CD14-positive monocyte (primary cell): ENCODE measurements around the gene EGLN1. TPM values are rescaled to one million over a fixed set of nuclear protein-coding genes. Genes with fewer than 3 reads are reported as not detected.
A peak's percentile ranks its signal among the peaks of the same experiment; 100 is the strongest.

Experiments
- DNase-seq, 3 donors: peaks; one replicate each; pipeline ENCODE4 v3.0.0-alpha.2; 2011 to 2022
- H2AFZ ChIP-seq: 2 replicates; pipeline ENCODE4 v1.6.0; 2012; ENCODE audit warnings: mild to moderate bottlenecking, low read depth, low read length, inconsistent platforms; ENCODE audit not compliant: insufficient read depth, poor library complexity, severe bottlenecking
- H3K27ac ChIP-seq, 2 donors: 1 replicate in 1 of 2; 2 replicates in 1 of 2; pipeline ENCODE4 v1.5.1; 2012 to 2013; ENCODE audit warnings: low read length in 2 of 2, control low read depth in 1 of 2, inconsistent platforms in 1 of 2, low read depth in 1 of 2, mild to moderate bottlenecking in 1 of 2
- H3K27me3 ChIP-seq, 2 donors: one replicate each; pipeline versions ENCODE4 v1.6.0 to v1.6.1; 2011 to 2013; ENCODE audit warnings: low read length in 2 of 2; ENCODE audit not compliant: control insufficient read depth in 2 of 2, insufficient read depth in 2 of 2
- H3K36me3 ChIP-seq, 2 donors: replicated peaks in 1 of 2; 1 replicate in 1 of 2; 2 replicates in 1 of 2; pipeline versions ENCODE4 v1.5.1 to v1.6.1; 2012 to 2013; ENCODE audit warnings: low read length in 2 of 2, control low read depth in 1 of 2, inconsistent platforms in 1 of 2, mild to moderate bottlenecking in 1 of 2; ENCODE audit not compliant: insufficient read depth in 2 of 2, control insufficient read depth in 1 of 2
- H3K4me1 ChIP-seq, 2 donors: 1 replicate in 1 of 2; 2 replicates in 1 of 2; pipeline versions ENCODE4 v1.5.1 to v1.6.1; 2012 to 2013; ENCODE audit warnings: low read length in 2 of 2, control low read depth in 1 of 2, inconsistent platforms in 1 of 2, mild to moderate bottlenecking in 1 of 2, moderate library complexity in 1 of 2; ENCODE audit not compliant: insufficient read depth in 2 of 2, control insufficient read depth in 1 of 2
- H3K4me2 ChIP-seq: replicated peaks from 2 replicates; pipeline ENCODE3; 2012; ENCODE audit warnings: low read length, moderate library complexity, mild to moderate bottlenecking; ENCODE audit not compliant: poor library complexity, severe bottlenecking; ENCODE audit errors: extremely low read depth
- H3K4me3 ChIP-seq, 3 experiments: fragments of 200-600 bp in 1 of 3; sonication (generic) in 1 of 3; replicated peaks in 1 of 3; 1 replicate in 2 of 3; 2 replicates in 1 of 3; pipeline ENCODE4 v1.5.1; 2011 to 2013; ENCODE audit warnings: low read length in 3 of 3, mild to moderate bottlenecking in 3 of 3, control low read depth in 2 of 3, low read depth in 2 of 3, inconsistent platforms in 1 of 3, moderate library complexity in 1 of 3
- H3K79me2 ChIP-seq: 2 replicates; pipeline ENCODE4 v1.6.0; 2012; ENCODE audit warnings: mild to moderate bottlenecking, control low read depth, inconsistent platforms, low read length, moderate library complexity; ENCODE audit not compliant: insufficient read depth
- H3K9ac ChIP-seq: 2 replicates; pipeline ENCODE4 v1.6.0; 2017; ENCODE audit warnings: low read length, mild to moderate bottlenecking; ENCODE audit not compliant: insufficient read depth, poor library complexity, severe bottlenecking
- H3K9me3 ChIP-seq, 2 donors: replicated peaks in 1 of 2; 1 replicate in 1 of 2; 2 replicates in 1 of 2; pipeline versions ENCODE4 v1.5.1 to v1.6.1; 2012 to 2013; ENCODE audit warnings: low read length in 2 of 2, control low read depth in 1 of 2; ENCODE audit not compliant: control insufficient read depth in 1 of 2, insufficient read depth in 1 of 2
- H4K20me1 ChIP-seq: 2 replicates; pipeline ENCODE4 v1.6.0; 2012; ENCODE audit warnings: mild to moderate bottlenecking, low read length, control low read depth, moderate library complexity; ENCODE audit not compliant: insufficient read depth
- H3K27ac Mint-ChIP-seq, 7 donors: one replicate each; pipeline ENCODE4 v1.8.0; 2020; ENCODE audit warnings: mild to moderate bottlenecking in 7 of 7, mixed read lengths in 7 of 7, moderate library complexity in 6 of 7, inconsistent platforms in 2 of 7
- H3K27me3 Mint-ChIP-seq, 3 donors: one replicate each; pipeline ENCODE4 v1.8.0; 2021 to 2022; ENCODE audit warnings: low read depth in 3 of 3, mild to moderate bottlenecking in 3 of 3, mixed read lengths in 3 of 3, moderate library complexity in 3 of 3, inconsistent platforms in 1 of 3
- H3K36me3 Mint-ChIP-seq, 2 donors: one replicate each; pipeline ENCODE4 v1.8.0; 2020; ENCODE audit warnings: mixed read lengths in 2 of 2, inconsistent platforms in 1 of 2, mild to moderate bottlenecking in 1 of 2
- H3K4me1 Mint-ChIP-seq: one replicate; pipeline ENCODE4 v1.8.0; 2020; ENCODE audit warnings: mild to moderate bottlenecking, mixed read lengths
- H3K4me3 Mint-ChIP-seq, 2 donors: one replicate each; pipeline ENCODE4 v1.8.0; 2020; ENCODE audit warnings: mild to moderate bottlenecking in 2 of 2, mixed read lengths in 2 of 2, moderate library complexity in 1 of 2
- H3K9me3 Mint-ChIP-seq, 7 donors: one replicate each; pipeline ENCODE4 v1.8.0; 2020 to 2022; ENCODE audit warnings: mixed read lengths in 7 of 7, mild to moderate bottlenecking in 6 of 7, moderate library complexity in 6 of 7, inconsistent platforms in 2 of 7
- CTCF ChIP-seq: fragments of 200-600 bp; IDR thresholded peaks from one replicate; pipeline ENCODE4 v1.8.0; 2022; ENCODE audit warnings: antibody characterized with exemption, mild to moderate bottlenecking
- WGBS: methylation state at CpG from one replicate; pipeline ENCODE4 v1.1.5; 2013; ENCODE audit warnings: missing lambda C conversion rate; ENCODE audit not compliant: insufficient coverage; 5-methylcytosine and 5-hydroxymethylcytosine counted together
- intact Hi-C, 2 donors: fragments of 100-400 bp; cut with micrococcal nuclease; formaldehyde crosslinking; loops; one replicate each; pipeline versions ENCODE4 v1.15.0 to v1.15.1; 2023
- polyA plus RNA-seq, 3 donors: library from polyadenylated mRNA; depleted of rRNA in 1 of 3; unstranded in 2 of 3; stranded (reverse) in 1 of 3; fragments of 300-500 nt in 2 of 3; fragments of >200 nt in 1 of 3; fragmentation: Illumina TruSeq in 2 of 3; gene quantifications; 1 replicate in 2 of 3; 2 replicates in 1 of 3; pipeline ENCODE4 v1.2.3, GENCODE V29; 2012 to 2021

Gene EGLN1
- polyA plus RNA-seq, 3 donors, result 12.9 to 27.7 (median 23.1) TPM

GRCh38 chr1:231411036-231411531 lies 11.0 kb downstream of the EGLN1 start:
- H3K27me3 ChIP-seq, result no peaks in the 10 kb centered on the region
- peaks cover 32% of the 10 kb centered on the region for H3K4me1 Mint-ChIP-seq
- H3K4me3 Mint-ChIP-seq, result no peak overlapping the region
- peaks cover 100% of the 10 kb centered on the region for H4K20me1 ChIP-seq
- peaks cover 100% of the 10 kb centered on the region for H3K79me2 ChIP-seq
- peak overlapping the region in 1 of 7 donors; percentile 60 for H3K27ac Mint-ChIP-seq
- TF ChIP-seq CTCF, result no peak
- 50% methylated on average over 2 of the region's 2 CpGs for WGBS
- peak in 1 of 3 donors; percentile 60 for DNase-seq
- H3K4me1 ChIP-seq, result peaks cover 0 to 15% of the 10 kb centered on the region in 2 donors
- H3K9ac ChIP-seq, result no peak overlapping the region
- no peak overlapping the region for H3K27ac ChIP-seq
- peaks cover 41 to 43% of the 10 kb centered on the region in 2 donors for H3K36me3 Mint-ChIP-seq
- no peak overlapping the region for H2AFZ ChIP-seq
- no peaks in the 10 kb centered on the region for H3K9me3 ChIP-seq
- intact Hi-C loops, result no loop called here
- H3K4me2 ChIP-seq, result no peak overlapping the region
- H3K9me3 Mint-ChIP-seq, result no peaks in the 10 kb centered on the region
- peaks cover 5 to 50% of the 10 kb centered on the region in 2 donors for H3K36me3 ChIP-seq
- no peak overlapping the region for H3K4me3 ChIP-seq
- peaks cover 0 to 1% (median 0%) of the 10 kb centered on the region in 3 donors for H3K27me3 Mint-ChIP-seq

GRCh38 chr1:231410036-231410612 lies 12.0 kb downstream of the EGLN1 start:
- peaks cover 30% of the 10 kb centered on the region for H3K4me1 Mint-ChIP-seq
- no peak overlapping the region for H3K4me2 ChIP-seq
- no peak overlapping the region for H3K4me3 Mint-ChIP-seq
- no peaks in the 10 kb centered on the region for H3K9me3 ChIP-seq
- H3K27me3 ChIP-seq, result no peaks in the 10 kb centered on the region
- DNase-seq, result peak in 1 of 3 donors; percentile 64
- no peak overlapping the region for H3K4me3 ChIP-seq
- peaks cover 0 to 15% of the 10 kb centered on the region in 2 donors for H3K4me1 ChIP-seq
- WGBS, result no CpG with 5 or more reads among the region's 2 CpGs
- H4K20me1 ChIP-seq, result peaks cover 100% of the 10 kb centered on the region
- H3K9me3 Mint-ChIP-seq, result peaks cover 0 to 2% (median 0%) of the 10 kb centered on the region in 7 donors
- H2AFZ ChIP-seq, result no peak overlapping the region
- H3K27ac ChIP-seq, result no peak overlapping the region
- H3K36me3 Mint-ChIP-seq, result peaks cover 36 to 44% of the 10 kb centered on the region in 2 donors
- TF ChIP-seq CTCF, result no peak
- H3K9ac ChIP-seq, result no peak overlapping the region
- peaks cover 5 to 50% of the 10 kb centered on the region in 2 donors for H3K36me3 ChIP-seq
- H3K79me2 ChIP-seq, result peaks cover 99% of the 10 kb centered on the region
- no peaks in the 10 kb centered on the region for H3K27me3 Mint-ChIP-seq
- intact Hi-C loops, result no loop called here
- H3K27ac Mint-ChIP-seq, result no peak overlapping the region
